K562 (cell line): ENCODE results near the gene EFNB3. TPM values are rescaled to one million over a fixed set of nuclear protein-coding genes. Genes with fewer than 3 reads are reported as not detected.

Source experiments
- ETV1 ChIP-seq: fragments of 450-650 bp; conservative IDR thresholded peaks from 2 replicates; pipeline ENCODE4 v1.6.1; 2016; ENCODE audit warnings: missing genetic modification characterization, control low read depth, low read depth, missing compliant biosample characterization
- FOXA3 ChIP-seq, 2 experiments: fragments of 450-650 bp in 1 of 2; sonication (generic) in 1 of 2; formaldehyde crosslinking; IDR thresholded peaks in 1 of 2; conservative IDR thresholded peaks in 1 of 2; 2 replicates each; pipeline versions ENCODE4 v1.4.0 to v1.8.0; 2020 to 2022; ENCODE audit warnings: mild to moderate bottlenecking in 2 of 2, missing genetic modification reagents in 1 of 2
- FOXP4 ChIP-seq: sonication (generic); formaldehyde crosslinking; IDR thresholded peaks from 2 replicates; pipeline ENCODE4 v1.8.0; 2022; ENCODE audit warnings: mild to moderate bottlenecking, missing genetic modification reagents, borderline replicate concordance
- NFIC ChIP-seq: fragments of 450-650 bp; IDR thresholded peaks from 2 replicates; pipeline ENCODE4 v1.6.1; 2017; ENCODE audit warnings: mild to moderate bottlenecking, inconsistent platforms
- REST ChIP-seq, 2 experiments: fragments of 450-650 bp; formaldehyde crosslinking in 1 of 2; IDR thresholded peaks; 2 replicates each; pipeline versions ENCODE4 v1.4.0 to v1.6.1; 2014 to 2020; ENCODE audit warnings: mild to moderate bottlenecking in 2 of 2, borderline replicate concordance in 1 of 2, low read depth in 1 of 2
- RFX7 ChIP-seq: fragments of 250-450 bp; sonication (Bioruptor Pico); IDR thresholded peaks from 2 replicates; pipeline ENCODE4 v1.5.1; 2021; ENCODE audit warnings: mild to moderate bottlenecking
- SPI1 ChIP-seq: IDR thresholded peaks from 2 replicates; pipeline ENCODE4 v1.6.1; 2011; ENCODE audit warnings: low read depth, low read length, control low read depth, borderline replicate concordance
- YY1 ChIP-seq, 3 experiments: IDR thresholded peaks; 2 replicates each; pipeline ENCODE4 v1.6.1; 2011; ENCODE audit warnings: low read length in 2 of 3, mild to moderate bottlenecking in 2 of 3, moderate library complexity in 2 of 3, borderline replicate concordance in 1 of 3, control low read depth in 1 of 3, low read depth in 1 of 3; ENCODE audit not compliant: insufficient read depth in 3 of 3, insufficient replicate concordance in 2 of 3, control insufficient read depth in 1 of 3, insufficient read length in 1 of 3; ENCODE audit errors: extremely low read depth in 1 of 3
- ZBTB11 ChIP-seq, 3 experiments: fragments of 200-800 bp in 1 of 3; fragments of 250-450 bp in 1 of 3; fragments of 450-650 bp in 1 of 3; sonication (Bioruptor Pico) in 1 of 3; sonication (Bioruptor generic) in 1 of 3; formaldehyde crosslinking in 1 of 3; IDR thresholded peaks; 2 replicates each; pipeline versions ENCODE4 v1.6.1 to v1.8.0; 2016 to 2022; ENCODE audit warnings: mild to moderate bottlenecking in 2 of 3, missing genetic modification characterization in 2 of 3, missing compliant biosample characterization in 1 of 3, moderate library complexity in 1 of 3
- ZNF217 ChIP-seq: sonication (generic); formaldehyde crosslinking; IDR thresholded peaks from 2 replicates; pipeline ENCODE4 v1.8.0; 2022; ENCODE audit warnings: mild to moderate bottlenecking, missing genetic modification reagents
- polyA plus RNA-seq, 8 experiments: library from polyadenylated mRNA; depleted of rRNA in 4 of 8; stranded (reverse) in 5 of 8; unstranded in 3 of 8; fragments of >200 nt; fragmentation: Nextera tagmentation in 2 of 8; fragmentation: Illumina TruSeq in 1 of 8; extraction: Ambion mirVana in 2 of 8; extraction: Trizol in 1 of 8; gene quantifications; 2 replicates each; pipeline versions ENCODE4 v1.2.1 to v1.2.3, GENCODE V29; 2011 to 2014; ENCODE audit warnings: inconsistent platforms in 1 of 8, missing spikeins in 1 of 8
- total RNA-seq, 7 experiments: library from RNA; depleted of rRNA in 6 of 7; stranded (reverse); fragments of >200 nt in 6 of 7; fragmentation: Illumina TruSeq in 2 of 7; extraction: Trizol in 2 of 7; gene quantifications; 2 replicates each; pipeline versions ENCODE4 v1.2.1 to v1.2.3, GENCODE V29; 2011 to 2021; ENCODE audit warnings: low replicate concordance in 1 of 7

EFNB3 gene
- total and polyA plus RNA-seq, 9 of the 15 experiments (the other 6 are each of a cell fraction or from before 2014, with no cell fraction given), result not detected

- TF ChIP-seq NFIC (peak; percentile 39; the same call in 1 of the 2 replicates), ETV1 (tag) (peak; percentile 79), FOXP4 (CRISPR knock-in tag) (no peak), RFX7 (no peak), REST (IDR thresholded peaks at IDR 0.05; ENCODE audit: borderline replicate concordance) (peak; percentile 100), REST (CRISPR knock-in tag; IDR thresholded peaks at IDR 0.05; ENCODE audit: low read depth) (no peak), SPI1 (peak; percentile 32; the same call in 1 of the 2 replicates), FOXA3 (CRISPR knock-in tag; conservative IDR thresholded peaks at IDR 0.05 in 1 of 2, IDR thresholded peaks at IDR 0.05 in 1 of 2) (peak in 1 of 2 experiments; percentile 70; a peak in 2 of 4 replicates), ZNF217 (CRISPR knock-in tag) (no peak), YY1 (IDR thresholded peaks at IDR 0.05; ENCODE audit: borderline replicate concordance in 1 of 3, control insufficient read depth in 1 of 3, extremely low read depth in 1 of 3, insufficient read depth in 3 of 3, insufficient read length in 1 of 3, insufficient replicate concordance in 2 of 3, low read depth in 1 of 3, low read length in 2 of 3) (peak in 1 of 3 experiments; percentile 55), ZBTB11 (CRISPR knock-in tag; IDR thresholded peaks at IDR 0.05) (peak; percentile 60 to 94 (median 81); a peak in 5 of 6 replicates)
These were observed 19.3 kb upstream of the EFNB3 start (continued) for GRCh38 chr17:7685533-7686221.
